Amygdala (tissue), 56 donors: Measurements from ENCODE around the gene NPC1.
"Not testable (repeated sequence)": the region's sequence is repeated elsewhere in the genome, so short reads cannot be mapped to it uniquely, and the experiment has no call there.

Source experiments
- DNase-seq, 56 donors: peaks; one replicate each; lab custom pipeline; 2025; lab: John Stamatoyannopoulos, UW

The NPC1 gene

DNA sequence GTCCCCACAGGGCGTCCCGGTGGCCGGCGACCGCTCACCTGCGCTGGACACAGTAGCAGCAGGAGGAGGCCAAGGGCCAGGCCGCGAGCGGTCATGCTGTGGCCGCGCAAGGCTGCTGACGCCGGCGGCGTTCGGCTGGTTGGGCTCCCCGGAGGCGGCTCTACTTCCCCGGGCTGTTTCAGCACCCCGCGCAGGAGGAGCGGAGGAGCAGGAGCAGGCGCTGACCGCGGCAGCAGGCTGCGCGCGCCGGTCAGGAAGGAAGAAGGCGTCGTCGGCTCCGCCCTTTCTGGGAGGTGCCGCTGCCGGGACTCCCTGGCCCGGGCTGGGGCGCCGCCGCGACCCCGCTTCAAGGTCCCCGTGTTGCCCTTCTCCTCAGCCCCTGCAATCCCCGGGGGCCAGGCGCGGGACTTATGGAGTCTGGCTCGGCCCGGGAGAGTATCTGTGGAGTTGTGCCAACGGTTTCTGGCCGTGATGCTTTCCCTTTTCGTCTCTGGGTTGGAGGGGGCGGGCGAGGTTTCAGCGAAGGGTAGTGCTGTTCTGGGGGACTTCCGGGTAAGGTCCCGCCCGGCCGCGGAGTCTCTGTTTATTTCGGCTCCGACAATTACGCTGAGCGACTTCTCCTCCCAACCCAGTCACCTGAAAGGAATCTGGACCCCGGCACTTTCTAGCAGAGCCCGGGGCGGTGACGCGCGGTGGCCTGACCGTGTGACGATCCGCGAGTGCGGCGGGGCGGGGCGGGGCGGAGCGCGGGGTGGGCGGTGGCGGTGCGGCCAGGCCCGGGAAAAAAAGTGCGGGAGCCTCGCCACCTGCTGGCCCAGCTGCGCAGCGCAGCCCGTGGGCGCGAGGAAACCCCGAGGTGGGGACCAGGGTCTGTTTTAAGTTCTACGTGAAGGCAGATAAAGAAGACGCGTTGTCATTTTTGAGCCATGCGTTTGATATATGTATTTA lies at the start of gene NPC1:
Gene NPC1 (minus strand): TSS at position 258 of the 948 bp plus-strand sequence. CDS start 163 bp downstream, at position 95.
- DNase-seq, result peak; percentile 58 to 98 (median 89)

DNA sequence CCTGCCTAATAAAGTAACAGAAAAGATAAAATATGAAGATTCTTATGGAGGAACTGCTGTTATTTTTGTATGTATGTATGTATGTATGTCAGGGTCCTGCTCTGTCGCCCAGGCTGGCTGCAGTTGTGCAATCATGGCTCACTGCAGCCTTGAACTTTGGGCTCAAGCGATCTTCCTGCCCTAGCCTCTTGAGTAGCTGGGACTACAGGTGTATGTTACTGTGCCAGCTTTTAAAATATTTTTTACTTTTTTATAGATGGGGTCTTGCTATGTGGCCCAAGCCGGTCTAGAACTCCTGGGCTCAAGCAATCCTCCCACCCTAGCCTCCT lies 49.7 kb upstream of the NPC1 start:
- DNase-seq, result no peak

DNA sequence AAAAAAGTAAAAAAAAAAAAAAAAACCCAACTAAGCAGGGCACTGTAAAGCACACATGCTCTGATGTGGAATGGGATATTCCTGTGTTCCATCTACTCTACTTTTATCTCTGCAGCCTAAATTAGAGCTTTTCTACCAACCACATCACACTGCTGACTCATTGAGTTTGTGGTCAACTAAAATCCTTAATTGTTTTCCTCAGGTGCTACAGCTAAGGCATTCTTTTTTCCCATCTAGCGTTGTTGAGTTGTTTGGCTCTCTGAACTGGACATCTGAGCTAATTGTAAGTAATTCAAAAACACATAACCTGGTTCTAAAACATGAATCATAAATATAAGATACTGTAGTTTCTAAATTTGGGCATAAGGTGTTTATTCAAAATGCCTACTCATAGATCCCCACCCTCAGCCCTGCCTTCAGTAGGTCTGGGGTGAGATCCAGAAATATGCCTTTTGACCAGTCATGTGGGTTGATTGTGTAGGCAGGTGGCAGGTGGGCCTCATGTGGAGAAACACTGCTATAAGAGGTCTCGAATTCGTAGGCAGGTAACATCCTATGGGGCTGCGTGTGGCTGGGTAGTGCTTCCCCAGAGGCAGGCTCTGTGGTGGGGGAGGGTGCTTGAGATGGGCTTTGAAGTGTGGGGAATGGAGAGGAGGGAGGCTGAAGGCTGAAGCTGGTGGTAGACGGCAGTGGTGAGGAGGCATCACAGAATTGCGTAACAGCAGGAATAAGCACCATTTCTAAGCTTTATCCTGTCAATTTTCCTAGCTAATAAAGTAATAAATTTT lies 49.2 kb upstream of the NPC1 start:
- no peak for DNase-seq

DNA sequence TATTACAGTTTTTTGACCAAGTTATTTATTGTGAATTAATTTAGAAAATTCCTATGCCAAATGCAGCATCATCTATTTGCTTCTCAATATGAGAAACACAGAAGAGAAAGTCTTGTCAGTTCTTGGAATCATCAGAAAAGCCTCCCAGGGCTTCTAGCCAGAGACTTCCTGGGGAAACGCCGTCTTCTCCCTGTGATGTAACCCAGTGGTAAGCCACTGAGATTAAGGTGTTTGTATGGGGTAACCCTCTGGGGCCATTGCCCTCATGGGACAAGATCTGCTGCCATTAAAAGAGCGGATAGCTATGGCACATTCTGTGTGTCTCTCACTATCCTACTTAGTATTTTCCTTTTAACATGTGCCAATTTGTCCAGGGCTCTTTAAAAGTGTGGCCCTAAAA lies 48.4 kb upstream of the NPC1 start:
- no peak for DNase-seq

DNA sequence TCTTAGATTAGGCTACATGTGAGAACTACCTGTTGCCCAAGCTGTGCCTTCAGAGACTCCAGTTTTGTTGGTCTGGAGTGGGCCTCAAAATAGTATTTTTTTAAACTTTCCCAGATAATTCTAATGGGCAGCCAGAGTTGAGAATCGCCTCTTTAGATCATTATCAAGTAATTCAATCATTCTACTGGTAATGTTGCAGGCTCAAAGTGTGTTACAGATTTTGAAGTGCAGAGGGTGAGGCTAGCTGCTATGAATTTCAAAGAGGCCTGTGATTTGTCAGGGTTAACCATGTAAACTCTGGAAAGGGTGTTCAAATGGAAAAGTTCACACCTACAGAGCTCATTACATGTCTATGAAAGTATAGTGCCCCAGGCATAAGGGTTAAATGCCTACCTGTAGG lies 46.3 kb upstream of the NPC1 start:
- no peak for DNase-seq

DNA sequence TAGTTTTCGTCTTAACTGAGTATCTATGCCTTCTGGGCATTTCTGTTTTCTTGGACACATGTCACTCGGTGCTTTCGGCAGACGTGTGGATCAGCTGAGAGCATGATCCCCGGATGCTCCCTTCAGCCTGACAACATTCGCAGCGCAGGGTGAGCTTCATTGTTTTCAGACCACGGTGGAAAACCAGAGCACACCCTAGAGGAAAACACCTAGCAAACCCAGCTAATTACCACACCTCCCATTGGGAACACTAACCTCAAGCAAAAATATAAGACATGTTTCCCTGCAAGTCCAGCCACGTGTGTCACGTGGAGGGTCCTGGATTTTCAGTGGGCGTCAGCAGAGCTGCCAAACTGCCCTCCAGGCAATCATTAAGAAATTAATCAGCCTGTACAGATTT lies 45.4 kb upstream of the NPC1 start:
- DNase-seq, result no peak

DNA sequence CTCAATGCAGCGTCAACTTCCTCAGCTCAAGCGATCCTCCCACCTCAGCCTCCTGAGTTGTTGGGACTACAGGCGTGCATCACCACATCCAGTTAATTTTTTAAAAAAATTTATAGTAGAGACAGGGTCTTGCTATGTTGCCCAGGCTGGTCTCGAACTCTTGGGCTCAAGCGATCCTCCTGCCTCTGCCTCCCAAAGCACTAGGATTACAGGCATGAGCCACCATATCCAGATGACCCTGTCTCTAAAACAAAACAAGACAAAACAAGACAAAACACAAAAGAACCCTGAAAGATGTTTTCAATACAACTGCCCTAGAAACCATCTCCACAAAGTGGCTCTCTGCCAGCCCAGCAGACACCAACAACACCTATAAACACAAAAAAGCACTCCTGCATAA lies 45.0 kb upstream of the NPC1 start:
- no peak for DNase-seq

DNA sequence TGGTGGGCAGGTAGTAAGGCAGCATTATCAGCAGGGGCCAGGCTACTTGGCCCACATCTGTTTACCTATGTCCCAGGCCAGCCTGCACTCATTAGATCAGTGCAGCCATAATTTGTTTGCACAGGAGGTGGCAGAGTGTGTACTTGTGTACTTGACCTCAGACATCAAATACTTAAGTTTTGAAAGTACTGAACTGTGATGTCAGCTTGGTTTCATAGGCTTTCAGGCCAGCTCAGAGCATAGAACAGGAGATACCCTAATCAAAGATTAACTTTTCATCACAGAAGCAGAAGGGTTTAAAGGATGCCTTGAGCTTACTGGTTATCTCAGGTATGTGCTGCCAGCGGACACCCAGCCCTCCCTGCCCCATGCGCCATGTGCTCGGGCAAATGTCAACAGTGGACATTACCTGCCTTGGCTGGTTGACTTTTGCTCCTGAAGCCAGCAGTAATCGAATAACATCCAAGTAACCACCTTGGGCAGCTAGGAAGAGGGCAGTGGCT lies 43.2 kb upstream of the NPC1 start:
- no peak for DNase-seq

DNA sequence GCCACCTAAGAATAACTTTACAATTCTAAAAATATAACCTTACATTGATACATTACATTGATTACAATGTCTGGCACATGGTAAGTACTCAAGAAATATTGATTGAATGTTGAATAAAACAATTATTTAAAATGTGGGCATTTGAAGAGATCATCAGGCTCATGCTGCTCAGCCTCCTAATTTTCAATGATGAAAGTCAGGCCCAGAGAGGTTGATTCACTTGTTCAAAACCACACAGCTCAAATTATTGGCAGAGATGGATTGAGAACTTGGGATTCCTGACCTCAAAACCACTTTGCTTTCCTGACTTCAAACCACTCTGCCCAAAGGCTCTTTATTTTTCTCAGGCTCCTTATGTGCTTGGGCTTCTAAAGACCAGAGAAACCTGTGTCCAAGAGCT lies 41.7 kb upstream of the NPC1 start:
- DNase-seq, result no peak

DNA sequence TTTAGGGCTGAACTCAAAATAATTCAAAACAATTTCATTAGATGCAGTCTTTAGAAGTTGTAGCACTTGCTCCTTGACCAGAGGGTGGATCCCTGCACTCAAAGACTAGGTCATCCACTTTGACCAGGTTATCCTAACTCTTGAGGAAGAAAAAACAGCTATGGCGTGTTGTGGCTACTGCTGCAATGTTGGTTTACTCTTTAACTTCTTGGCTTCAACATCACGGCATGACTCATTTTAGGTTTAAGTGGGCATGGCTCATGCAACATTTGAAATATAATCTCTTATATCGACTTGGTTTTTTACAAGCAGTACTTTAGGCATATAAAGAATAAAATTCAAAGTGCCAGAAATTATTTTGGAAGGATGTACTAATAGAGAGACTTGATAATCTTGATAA lies 41.0 kb upstream of the NPC1 start:
- DNase-seq, result no peak

DNA sequence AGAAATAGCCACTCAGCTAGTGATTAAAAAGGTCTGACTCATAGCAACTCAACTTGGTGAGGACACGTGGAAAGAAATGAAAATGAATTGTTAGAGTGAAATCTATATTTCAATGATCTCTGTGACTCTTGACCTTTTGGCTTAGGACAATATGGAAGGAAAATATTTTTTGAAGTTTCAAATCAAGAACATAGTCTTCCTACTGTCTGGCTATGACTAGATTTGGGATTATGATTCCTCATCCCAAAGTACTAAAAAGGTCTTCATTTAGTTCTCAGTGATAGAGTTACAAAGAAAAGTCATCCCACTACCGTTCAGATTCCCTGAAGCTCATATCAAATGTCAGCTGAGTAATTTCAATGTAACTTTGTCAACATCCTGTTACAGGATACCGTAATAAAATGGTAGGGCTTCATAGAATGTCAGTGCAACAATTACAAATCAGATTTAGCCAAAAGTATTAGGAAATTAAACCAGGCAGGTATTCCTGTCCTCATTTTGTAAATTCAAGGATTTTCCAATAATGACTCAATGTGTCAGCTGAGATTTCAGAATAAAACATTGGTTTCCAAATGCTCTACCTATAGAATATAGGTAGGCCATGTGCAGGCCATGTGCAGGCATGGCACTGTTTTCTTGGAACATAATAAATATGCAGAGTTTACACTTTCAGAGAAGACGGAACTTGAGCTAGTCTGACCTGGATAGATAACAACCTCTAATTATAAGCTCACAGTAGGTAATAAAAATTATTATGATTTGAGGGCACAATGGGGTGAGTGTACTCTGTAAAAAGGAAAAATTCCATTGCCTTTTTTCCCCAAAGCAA lies 40.4 kb upstream of the NPC1 start:
- no peak for DNase-seq

DNA sequence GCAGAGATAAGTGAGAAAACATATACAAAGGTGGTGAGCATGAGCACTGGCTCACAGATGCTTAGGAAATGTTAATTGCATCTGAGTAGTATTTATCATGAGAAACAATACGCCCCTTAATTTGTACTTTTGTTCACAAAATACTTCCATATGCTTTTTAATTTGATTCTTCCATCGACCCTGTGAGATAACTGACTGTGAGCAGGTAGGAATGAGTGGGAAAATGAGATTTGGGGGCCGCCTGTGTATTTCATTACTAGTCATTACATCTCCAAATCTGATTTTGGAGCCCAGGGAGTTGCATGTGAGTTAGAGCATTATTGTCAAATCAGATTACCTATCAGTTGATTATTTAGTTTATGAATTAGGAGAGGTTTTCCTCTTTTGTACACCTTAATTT lies 36.7 kb upstream of the NPC1 start:
- DNase-seq, result no peak

DNA sequence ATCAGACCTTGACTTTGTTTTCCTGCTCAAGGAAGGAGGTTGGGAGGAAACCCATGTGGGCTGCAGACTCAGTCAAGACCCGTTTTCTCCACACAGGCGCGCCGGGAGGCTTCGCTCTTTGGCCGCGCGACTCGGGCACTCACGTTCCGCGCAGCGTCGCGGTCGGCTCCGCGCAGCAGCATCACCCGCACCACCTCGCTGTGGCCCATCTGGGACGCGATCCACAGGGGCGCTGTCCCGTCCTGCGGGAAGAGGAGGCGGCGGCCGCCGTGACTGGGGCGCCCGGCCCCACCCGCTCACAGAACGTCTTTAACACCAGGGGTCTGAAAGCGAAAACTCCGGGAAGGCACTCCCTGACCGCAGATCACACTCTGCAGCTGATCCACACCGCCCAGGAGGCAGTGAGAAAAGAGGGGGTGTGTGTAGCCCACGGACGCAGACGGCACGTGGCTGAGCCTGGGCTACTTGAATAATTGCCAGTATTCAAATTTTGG lies 33.1 kb upstream of the NPC1 start:
- peak in 17 of 56 donors; percentile 6 to 41 (median 17) for DNase-seq

DNA sequence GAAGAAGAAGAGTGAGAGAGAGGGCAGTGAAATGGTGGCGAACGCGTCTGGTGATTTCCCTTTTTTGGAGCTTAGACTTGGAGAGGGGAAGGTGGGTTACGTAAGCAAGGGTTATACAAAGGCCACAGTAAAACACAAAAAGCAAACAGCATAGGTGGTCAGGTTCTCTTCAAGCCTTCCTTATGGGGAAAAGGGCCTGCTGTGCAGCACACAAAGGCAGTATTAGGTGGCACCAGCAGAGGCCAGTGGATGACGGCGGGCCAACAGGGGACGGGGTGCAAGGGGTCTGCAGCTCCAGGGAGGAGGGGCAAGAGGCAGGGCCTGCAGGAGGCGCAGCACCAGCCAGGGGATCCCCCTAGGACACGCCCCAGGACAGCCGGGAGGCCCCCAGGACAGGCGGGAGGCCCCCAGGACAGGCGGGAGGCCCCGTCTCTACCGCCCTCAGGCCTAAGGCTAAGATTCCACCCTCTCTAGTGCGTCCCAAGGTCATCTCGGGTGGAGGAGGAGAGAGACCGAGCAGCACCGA lies 32.6 kb upstream of the NPC1 start:
- DNase-seq, result peak in 5 of 56 donors; percentile 7 to 37 (median 18)

DNA sequence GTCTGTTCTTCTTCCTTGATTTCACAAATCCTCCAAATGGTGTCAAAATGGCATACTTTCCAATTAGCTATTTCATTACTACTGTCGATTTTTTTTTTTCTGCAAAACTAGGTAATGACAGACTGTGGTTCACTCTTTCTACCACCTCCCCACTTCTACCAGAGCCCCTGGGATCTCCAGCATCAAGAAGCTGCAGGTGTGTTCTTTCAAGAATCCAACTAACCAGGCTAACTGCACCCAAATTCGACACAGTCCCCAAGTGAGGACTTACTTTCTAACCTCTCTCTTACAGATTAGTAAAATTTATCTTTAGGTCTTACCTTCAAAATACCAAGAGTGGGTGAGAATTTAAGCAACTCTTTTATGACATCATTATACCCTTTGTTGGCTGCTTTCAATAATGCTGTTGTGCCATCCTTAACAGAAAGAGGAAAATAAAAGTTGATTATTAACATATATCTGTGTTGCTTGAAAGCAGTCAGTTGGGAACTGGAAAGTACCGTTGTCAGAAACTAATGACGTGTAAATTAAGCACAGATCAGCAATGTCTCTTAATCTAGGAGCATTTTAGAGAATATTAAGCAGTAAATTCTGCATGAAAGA lies 31.2 kb upstream of the NPC1 start:
- no peak for DNase-seq

DNA sequence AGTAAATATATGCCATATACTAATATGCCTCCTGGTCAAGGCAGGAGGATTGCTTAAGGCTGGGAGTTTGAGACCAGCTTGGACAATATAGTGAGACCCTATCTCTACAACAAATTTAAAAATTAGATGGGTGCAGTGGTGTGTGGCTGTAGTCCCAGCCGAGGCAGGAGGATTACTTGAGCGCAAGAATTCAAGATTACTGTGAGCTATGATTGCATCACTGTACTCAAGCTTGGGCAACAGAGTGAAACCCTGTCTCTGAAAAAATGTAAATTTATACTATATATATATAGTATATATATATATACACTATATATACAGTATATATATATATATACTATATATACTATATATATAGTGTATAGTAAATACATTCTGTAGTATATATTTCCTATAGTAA lies 30.0 kb upstream of the NPC1 start:
- DNase-seq, result no peak

DNA sequence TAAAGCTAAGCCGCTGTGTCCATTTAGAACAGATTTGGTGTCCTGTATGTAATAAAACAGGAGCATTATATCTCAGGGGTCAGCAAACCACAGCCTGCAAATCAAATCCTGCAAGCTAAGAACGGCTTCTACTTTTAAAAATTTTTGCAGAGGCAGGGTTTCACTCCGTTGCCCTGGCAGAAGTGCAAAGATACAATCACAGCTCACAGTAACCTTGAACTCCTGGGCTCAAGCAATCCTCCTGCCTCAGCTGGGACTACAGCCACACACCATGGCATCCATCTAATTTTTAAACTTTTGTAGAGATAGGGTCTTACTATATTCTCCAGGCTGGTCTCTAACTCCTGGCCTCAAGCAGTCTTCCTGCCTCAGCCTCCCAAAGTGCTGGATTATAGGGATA lies 28.6 kb upstream of the NPC1 start:
- DNase-seq, result no peak

DNA sequence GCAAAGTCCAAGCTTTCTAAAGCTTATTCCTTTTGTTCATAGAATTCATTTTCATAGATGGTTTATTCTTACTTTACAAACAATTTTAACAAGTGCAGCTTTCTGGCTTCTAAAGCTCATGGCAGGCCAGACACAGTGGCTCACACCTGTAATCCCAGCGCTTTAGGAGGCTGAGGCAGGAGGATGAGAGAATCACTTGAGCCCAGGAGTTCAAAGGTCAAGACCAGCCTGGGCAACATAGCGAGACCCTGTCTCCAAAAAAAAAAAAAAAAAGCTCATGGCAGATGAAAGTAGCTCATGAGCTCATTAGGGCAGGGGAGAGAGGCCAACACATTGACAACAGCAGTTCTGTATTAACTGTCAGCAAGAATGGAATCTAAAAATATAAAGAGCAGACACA lies 28.1 kb upstream of the NPC1 start:
- no peak for DNase-seq

DNA sequence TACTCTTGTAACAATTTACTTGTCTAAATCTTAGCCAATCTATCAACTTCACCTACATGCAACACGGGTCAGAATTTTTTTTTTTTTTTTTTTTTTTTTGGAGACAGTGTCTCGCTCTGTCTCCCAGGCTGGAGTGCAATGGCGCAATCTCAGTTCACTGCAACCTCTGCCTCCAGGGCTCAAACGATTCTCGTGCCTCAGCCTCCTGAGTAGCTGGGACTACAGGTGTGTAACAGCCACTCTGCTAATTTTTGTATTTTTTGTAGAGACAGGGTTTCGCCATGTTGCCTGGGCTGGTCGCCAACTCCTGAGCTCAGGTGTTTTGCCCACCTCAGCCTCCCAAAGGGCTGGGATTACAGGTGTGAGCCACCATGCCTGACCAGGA lies 26.8 kb upstream of the NPC1 start:
- DNase-seq, result not testable (repeated sequence)
